ENCODE results near the gene RBMS1.
A peak's percentile ranks its signal among the peaks of the same experiment; 100 is the strongest.

The RBMS1 gene

DNA sequence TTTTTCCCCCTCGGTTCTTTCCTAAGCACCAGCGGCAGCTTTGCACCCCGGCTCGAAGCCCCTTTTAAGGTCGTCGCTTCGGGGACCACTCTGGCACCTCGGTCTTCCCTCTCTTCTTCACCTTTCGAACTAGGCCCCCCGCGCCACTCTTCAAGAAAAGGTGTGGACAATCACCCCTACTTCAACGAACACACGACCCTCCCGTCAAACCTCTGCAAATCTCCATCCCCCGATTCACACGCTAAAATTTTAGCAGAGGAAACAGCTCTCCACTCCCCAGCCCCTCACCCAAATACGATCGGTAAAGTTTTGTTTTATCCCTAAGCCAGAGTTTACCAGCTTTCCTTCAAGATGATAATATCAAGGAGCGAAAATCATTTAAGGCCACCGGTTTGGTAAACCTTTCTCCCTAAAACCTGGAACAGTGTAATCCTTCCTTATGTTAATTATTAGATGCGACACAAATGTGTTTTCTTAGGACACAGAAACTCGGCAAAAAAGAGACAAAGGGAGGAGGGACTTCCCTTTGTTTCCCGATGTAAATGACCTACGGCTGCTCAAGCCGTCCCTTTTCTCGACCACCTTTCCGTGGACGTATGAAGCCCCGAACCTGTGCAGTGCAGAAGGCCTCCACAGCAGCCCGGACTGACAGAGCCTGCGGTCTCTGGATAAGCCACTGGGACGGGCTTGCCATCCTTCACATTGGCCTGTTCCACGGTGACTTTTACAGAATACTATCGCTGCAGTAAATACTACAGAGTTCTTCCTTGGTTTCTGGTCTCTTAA lies 85.2 kb downstream of the RBMS1 start:
- no peak for DNase-seq (ENCODE audit: low spot score)

DNA sequence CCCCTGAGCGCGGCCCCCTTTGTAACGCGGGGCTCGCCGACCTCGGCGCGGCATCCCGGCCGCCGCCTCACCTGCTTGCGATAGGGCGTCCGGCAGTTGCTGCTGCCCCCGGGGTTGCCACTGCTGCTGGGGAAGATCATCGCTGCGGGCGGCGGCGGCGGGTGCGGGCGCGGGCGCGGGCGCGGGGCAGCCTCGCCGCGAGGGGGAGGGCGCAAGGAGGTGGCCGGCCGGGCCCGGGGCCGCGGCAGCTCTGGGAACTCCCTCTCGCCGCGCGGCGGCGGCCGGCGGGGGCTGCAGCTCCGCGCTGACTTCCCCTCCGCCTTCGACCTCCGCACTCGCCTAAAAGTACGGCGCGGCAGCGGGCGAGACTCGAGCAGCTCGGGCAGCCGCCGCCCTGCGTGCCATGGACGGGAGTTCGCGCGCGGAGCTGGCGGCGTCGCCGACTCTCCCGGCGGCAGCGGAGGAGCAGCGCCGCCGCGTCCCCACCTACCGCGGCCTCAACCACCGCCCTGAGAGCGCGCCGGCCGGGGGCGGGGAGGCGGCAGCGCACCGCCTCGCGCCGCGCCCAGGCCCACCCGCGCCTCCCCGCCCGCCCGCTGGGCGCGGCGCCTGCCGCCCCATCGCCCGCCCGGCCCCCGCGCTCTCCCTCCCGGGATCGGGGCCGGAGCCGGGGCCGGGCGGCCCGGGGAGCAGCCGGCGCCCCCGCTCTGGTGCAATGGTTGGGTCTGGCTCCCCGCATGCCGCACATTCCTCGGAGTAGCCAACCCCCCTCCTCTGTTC lies 86.0 kb downstream of the RBMS1 start:
- DNase-seq (ENCODE audit: low spot score) = no peak

DNA sequence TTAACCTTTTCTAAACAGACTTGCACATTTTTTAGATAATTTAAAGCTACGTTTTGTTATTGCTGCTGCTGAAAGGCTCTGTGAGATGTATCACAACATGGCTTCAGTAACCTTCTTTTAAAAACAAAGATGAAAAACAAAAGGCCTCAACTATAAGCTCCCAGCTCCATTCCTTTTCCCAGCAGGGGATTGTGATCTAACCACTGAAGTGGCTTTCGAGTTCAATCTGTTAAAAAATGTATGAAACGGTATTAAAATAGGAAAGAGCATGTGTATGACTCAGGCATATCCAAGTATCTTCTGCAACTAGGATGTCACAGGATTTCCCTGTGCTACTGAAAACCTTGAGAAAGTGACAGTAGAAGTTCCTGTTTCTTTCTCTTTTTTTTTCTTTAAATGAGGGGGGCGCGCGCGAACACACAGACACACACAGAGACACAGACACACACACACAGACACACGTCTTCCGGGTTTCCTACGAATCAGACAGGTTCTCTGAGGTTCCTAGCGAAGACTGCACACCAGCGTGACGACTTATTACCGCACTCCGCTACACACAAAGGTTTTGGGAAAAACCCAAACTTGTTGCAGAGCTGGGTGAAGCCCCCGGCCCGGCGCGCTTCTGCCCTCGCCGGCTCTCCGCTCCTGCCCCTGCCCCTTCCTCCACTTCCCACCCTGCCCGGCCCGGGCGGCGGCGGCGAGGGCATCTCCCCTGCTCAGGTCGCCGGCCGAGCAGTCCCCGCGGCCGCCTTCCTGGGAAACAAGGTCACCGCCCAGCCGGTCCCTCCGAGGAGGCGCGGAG lies 86.8 kb downstream of the RBMS1 start:
- DNase-seq (ENCODE audit: low spot score) = peak; percentile 64

DNA sequence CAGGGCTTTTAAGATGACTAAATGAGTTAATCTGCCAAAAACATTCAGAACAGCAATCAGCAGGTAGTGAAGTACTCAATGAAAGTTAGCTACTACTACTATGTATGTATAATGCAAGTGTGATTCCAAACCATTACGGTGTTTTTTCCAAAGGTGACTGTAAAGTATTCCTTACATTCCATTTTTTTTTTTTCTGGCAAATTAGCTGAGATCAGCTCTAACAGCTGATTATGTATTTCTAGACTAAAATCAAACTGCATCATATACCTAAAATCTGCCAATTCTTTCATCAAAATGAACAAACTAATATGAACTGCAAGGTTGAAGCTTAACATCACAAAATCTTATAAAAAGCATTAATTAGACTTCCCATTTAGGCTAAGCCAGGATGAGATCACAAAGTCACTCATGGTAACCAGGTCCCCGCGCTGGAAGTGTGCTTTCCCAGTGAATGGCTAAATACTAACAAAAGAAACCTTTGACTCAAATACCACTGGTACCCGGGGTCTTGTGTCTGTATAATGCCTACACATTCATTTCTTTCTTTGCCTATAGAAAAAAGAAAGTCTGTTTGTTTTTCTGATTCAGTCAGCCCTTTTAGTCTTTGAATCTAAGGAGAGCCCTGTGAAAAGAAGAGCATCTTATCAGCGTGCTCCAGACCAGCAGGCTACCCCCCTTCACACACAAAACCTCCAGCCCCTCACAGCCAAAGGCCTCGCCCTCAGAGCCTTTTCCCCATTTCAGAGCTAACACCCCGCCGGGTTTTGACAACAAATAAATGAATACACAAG lies 88.3 kb downstream of the RBMS1 start:
- no peak for DNase-seq (ENCODE audit: low spot score)

DNA sequence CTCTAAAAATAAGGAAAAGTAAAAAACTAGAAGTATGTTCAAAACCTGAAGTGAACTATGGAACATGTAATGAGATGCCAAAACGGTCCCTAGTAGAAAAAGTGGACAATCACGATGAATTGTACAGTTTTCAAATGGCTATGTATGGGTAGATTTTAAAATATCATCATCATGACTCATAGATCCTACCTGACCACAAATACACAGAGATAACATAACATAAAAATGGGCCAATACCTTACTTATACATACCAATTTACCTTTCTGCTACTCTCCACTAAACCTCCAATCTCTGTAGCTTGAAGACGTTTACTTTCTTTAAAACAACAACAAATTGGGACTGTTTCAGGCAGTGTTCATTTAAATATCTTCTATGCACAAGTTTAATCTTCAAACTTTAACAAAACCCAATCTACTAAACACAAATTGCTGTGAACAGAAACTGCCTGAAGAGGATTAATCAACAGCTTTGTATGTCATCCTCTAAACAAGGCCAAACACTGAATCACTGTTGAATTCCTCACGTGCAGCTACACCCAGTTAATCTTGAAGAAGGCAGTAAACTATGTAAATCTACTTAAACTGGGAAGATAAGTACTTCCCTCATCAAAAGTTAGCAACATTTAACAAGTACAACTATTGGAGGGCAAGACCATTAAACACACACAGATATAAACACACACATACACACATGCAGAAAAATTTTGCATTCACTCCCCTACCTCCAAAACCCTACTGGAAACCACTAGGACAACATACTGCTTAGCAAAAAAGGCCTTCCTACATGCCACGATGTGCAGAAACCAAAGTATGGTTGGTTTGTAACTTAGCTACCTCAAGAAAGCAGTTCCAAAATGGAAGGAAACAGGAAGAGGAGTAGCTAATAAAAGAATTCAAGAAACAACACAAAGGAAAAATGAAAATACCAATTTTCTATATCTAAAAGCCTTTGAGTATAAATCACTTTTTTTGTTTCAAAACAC lies 90.3 kb downstream of the RBMS1 start:
- no peak for DNase-seq (ENCODE audit: low spot score)

DNA sequence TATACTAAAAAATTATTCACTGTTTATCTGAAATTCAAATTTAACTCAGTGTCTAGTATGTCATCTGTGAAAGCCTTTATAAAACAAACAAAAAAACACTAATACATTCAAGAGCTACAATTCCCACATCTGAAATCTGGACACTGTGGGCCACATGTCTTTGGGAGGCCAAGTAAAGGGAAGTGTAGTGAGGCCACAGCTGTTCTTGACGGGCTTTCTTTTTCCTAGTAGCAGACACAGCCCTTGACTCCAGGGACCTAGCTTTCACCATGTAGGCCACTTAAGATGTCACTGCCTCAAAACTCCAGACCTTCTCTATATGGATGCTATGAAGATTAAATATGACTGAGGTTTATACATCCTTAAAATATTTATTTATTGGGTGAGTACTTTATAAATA lies 91.1 kb downstream of the RBMS1 start:
- no peak for DNase-seq (ENCODE audit: low spot score)

DNA sequence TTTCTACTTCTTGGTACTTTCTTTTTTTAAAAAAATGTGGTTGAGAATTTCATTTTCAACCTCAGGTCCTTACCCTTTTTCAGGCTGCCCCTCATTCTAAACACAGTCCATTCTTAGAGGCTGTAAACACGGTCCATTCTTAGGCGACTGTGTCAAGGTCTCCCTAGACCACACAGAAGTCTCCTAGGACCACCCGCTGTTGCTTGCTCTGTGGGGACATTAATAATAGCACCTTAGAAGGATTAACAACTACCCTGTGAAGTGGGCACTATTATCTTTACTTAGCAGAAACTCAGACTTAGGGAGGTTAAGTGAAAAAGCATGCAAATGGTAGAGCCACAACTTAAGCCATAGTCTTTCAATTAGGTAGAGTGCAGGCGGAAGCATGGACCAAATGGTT lies 91.7 kb downstream of the RBMS1 start:
- DNase-seq (ENCODE audit: low spot score) = no peak

DNA sequence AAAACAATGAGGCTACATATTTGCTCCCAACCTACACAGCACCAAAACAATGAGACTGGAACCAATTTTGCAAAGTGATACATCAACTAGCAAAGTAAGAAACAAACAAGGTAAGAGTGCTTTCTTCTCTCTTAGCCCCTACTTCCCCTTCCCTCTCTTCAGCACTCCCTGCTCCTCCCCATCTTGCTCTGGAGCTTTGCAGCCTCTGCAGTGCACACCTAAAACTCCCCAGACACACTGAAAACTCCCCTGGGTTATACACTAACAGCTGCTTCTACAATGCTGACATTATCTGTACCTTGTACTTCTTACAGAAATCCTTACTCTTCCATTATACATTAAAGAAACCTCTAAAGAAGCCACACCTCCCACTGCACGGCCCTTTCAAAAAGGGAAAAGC lies 93.7 kb downstream of the RBMS1 start:
- DNase-seq (ENCODE audit: low spot score) = no peak

DNA sequence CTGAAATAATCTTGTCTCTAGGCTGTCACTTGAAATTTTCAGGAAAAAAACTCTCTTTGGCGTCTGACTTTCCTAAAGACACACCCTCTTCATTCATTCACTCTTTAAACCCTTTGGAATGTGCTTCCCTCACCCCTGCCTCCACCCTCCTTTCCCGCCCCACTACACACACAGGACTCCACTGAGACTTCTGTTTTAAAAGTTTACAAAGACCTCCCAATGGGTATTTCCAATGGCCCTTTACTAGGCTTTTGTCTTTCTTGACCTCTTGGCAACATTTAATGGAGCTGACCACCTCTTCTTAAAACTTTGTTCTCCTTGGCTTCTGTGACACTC lies 96.1 kb downstream of the RBMS1 start:
- no peak for DNase-seq (ENCODE audit: low spot score)

DNA sequence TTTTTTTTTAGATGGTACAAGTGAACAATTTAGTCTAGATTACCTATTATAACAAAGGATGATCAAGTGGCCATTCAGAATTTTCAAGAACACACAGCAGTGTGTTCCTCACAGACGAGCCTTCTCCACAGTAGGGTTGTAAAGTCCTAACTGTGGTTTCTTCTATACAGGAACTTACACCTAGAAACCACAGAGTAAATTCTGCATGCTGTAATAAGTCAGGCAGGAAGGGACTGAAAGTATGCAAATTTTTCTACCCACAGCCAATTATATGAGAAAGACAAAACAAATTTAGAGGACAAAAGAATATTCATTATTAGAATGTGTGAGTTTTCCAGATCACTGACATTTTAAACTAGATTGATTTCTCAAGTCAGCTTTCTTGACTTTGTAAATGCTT lies 99.5 kb downstream of the RBMS1 start:
- no peak for DNase-seq (ENCODE audit: low spot score)

DNA sequence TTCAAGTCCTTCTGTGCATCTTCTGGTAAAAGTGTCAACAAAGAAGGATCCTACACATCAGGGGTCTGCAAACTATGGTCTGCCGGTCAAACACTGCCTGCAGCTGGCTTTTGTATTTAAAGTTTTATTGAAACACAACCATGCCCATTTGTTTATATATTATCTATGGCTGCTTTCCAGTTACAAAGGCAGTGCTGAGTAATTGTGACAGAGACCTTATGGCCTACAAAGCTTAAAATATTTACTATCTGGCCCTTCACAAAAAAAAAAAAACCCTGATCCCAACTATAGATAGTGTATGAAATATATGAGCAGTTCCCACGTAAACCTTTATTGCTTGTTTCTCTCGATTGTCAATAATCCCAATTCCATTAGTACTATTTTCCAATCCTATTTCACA lies 101.4 kb downstream of the RBMS1 start:
- DNase-seq (ENCODE audit: low spot score) = no peak

DNA sequence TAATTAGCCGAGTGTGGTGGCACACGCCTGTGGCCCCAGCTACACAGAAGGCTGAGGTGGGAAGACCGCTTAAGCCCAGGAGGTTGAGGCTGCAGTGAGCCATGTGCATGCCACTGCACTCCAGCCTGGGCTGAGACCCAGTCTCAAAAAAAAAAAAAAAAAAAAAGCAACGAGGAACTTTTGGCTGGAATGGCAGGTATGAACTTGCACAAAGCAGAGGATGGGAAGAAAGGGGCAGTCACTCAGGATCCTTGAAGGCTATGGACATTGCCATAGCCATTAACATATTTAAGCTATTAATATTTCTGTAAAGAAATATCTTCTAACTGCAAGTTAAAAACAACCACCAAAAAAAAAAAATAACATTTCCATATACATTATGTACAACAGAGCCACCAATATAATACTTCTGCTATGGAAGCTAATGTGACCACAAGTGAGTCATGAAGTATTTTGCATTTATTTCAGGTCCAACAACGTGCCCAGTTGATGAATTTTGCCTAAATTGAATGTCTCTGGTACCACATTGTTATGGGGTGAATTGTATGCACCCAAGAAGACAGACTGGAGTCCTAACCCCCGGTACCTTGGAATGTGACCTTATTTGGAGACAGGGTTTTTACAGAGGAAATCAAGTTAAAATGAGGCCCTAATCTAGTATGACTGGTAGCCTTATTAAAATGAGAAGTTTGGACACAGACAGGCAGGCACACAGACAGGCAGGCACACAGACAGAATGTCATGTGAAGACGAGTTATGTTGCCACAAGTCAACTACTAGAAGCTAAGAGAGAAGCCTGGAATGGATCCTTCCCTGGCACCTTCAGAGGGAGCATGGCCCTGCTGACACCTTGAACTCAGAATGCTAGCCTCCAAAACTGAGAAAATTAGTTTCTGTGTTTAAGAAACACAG lies 102.8 kb downstream of the RBMS1 start:
- DNase-seq (ENCODE audit: low spot score) = no peak

DNA sequence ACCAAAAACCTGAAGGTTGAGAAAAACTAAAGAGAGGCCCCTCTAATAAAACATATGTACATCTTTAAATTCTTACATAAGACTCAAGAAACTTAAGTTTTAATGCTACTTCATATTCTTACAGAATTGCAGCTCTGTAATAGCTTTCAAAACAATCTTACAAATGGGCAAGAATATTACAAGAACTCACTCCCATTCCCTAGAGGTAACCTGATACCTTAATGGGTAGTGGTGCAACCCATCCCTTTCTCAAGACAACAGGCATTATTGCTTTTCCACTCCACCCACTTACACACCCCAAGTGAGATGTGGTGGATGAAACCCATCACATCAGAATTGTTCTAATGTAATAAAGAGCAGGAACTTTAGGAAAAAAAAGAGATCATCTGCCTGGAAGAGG lies 103.7 kb downstream of the RBMS1 start:
- DNase-seq (ENCODE audit: low spot score) = no peak

DNA sequence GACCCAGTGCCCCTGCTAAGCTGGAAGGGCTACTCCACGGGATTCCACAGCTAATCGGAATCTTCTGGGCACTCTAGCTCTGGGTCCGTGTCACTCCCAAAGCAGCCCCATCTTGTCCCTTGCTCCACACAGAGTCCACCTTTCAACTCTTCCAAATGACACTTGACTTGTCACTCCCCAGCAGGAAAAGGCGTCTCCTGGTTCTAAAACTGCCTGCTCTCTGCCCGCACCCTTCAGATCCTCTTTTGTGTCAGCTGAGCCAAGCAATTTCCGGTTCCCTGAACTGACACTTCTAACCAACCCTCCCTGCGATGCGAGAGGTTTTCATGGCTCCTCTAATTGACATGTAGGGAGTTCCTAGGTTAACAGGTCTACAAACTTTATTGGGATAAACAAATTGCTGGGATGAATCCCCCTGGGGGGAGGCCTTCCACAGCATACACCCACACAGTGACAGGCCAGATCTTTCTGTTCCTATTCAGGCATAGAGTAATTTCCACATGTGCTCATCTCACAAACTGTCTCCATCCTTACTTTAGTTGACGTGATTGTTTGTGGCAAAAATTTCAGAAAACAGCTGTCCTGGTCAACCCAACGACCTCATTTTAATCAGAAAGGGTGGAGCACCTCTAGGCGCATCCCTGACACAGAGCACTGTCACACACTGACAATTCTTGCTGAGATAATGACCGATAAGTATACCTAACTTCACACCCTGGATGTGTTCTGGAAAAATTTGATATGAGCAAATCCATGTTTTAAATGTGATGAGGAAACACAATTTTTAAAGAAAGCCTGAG lies 104.9 kb downstream of the RBMS1 start:
- DNase-seq (ENCODE audit: low spot score) = peak; percentile 20

DNA sequence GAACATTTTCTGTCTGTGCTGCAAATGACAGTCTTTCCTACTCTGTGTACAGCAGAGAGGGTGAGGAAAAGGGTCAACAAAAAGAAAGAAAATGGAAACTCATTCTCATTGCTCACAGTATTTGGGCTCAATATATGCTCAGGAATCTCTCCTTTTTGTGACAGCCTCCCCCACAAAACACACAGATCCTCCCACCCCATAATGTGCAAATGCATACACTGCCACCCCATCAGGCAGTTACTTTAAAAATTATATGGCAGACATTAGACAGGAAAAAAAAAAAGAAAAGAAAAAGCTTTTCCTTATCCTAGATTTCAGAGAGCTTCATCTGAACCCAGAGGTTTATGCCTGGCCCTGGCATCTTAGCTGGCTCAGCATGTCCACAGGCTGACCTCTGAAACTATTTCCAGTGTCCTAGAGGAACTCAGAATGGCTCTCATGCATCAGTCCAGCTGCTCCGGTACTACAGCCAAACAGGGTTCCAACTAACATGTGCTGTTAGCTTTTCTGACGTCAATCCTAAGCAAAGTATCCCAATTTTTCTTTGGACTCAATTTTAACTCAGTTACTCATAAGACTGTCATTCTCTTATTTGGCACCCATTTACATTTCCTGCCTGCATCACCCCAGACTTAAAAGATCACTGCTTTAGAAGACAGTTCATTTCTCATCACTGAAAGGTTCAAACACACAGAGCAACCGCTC lies 105.9 kb downstream of the RBMS1 start:
- DNase-seq (ENCODE audit: low spot score) = no peak

DNA sequence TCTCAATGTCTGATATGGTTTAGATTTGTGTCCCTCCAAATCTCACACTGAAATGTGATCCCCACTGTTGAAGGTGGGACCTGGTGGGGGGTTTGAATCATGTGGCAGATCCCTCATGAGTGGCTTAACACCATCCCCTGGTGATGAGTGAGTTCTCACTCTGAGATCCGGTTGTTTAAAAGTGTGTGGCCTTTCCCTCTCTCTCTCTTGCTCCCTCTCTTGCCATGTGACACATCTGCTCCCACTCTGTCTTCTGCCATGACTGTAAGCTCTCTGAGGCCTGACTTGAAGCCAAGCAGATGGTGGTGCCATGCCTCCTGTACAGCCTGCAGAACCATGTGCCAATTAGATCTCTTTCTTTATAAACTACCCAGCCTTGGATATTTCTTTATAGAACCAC lies 108.8 kb downstream of the RBMS1 start:
- no peak for DNase-seq (ENCODE audit: low spot score)

DNA sequence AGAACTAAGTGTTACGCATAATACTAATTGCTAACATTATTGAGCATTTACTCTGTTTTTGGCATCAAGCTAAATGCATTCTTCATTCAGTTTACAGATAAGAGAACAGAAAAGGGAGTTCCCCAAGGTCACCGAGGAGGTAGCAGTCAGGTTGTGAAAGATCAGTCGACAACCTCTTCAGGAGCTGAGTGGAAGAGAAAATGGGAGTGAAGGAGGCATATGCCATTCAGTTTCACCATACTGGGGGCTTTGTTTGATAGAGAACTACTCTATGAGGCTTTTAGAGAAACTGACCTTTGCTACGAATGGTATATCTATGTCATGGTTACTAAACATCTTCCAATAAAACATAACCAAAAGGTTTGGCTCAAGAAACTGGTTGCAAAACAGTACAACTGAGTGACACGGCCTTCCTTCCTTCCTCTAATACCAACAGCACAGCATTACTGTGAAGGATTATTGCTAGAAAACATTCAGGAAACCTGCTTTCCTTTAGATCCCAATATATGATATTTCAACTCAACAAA lies 112.1 kb downstream of the RBMS1 start:
- DNase-seq (ENCODE audit: low spot score) = no peak

DNA sequence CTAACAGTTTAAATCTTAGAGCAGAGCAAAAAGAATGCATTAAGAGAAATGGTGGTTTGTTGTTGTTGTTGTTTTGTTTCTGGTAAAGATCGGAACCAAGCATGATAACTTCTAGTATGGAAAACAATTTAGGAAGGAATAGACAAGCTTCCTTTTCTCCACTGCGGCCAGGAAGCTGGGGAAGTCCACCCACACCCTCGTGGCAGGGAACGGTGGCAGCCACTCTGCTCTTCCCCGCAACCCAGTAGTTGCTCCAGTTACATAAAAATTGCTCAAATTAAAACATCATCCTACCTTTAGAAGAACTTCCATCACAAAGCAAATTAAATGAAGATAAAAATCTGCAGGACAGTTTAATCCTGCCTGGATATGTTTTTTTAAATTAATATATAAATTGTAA lies 113.0 kb downstream of the RBMS1 start:
- no peak for DNase-seq (ENCODE audit: low spot score)
